Colonic mucosa (tissue), 4 donors: ENCODE measurements around the gene SMIM23. TPM values are rescaled to one million over a fixed set of nuclear protein-coding genes. Genes with fewer than 3 reads are reported as not detected.

Experiments used
- DNase-seq: peaks from one replicate; pipeline ENCODE4 v3.0.0-alpha.2; 2020
- H3K27ac ChIP-seq: fragments of 200-600 bp; one replicate; pipeline ENCODE4 v1.8.0; 2021
- H3K27me3 ChIP-seq: fragments of 200-600 bp; one replicate; pipeline ENCODE4 v1.8.0; 2021
- H3K36me3 ChIP-seq: fragments of 200-600 bp; one replicate; pipeline ENCODE4 v1.8.0; 2021
- H3K4me1 ChIP-seq: fragments of 200-600 bp; one replicate; pipeline ENCODE4 v1.8.0; 2021; ENCODE audit warnings: mild to moderate bottlenecking
- H3K4me3 ChIP-seq: fragments of 200-600 bp; one replicate; pipeline ENCODE4 v1.8.0; 2021
- H3K9ac ChIP-seq, 2 donors: one replicate each; pipeline ENCODE4 v1.7.0; 2013; ENCODE audit warnings: control low read depth in 2 of 2, low read depth in 2 of 2, low read length in 2 of 2
- H3K9me3 ChIP-seq: fragments of 200-600 bp; one replicate; pipeline ENCODE4 v1.8.0; 2021
- CTCF ChIP-seq: fragments of 200-600 bp; IDR thresholded peaks from one replicate; pipeline ENCODE4 v1.8.0; 2022; ENCODE audit warnings: antibody characterized with exemption, mild to moderate bottlenecking
- intact Hi-C: fragments of 100-400 bp; cut with DNase I; formaldehyde crosslinking; loops from one replicate; pipeline ENCODE4 v1.14.1; 2022
- total RNA-seq, 2 donors: library from RNA; stranded (reverse); fragmentation: NEBNext Ultra II Directional in 1 of 2; extraction: Animal tissue kit (Norgen Biotek cat#: 25700) in 1 of 2; gene quantifications; one replicate each; pipeline ENCODE4 v1.2.1, GENCODE V29; 2021
- donor health status: healthy.
- donor health status: DM: no; HTN: no; CAD: no.
- donor health status: DM: no; HTN: no; CAD: no.

SMIM23 gene
- total RNA-seq, 2 donors from 2014 or later, result not detected

- H3K9ac ChIP-seq, result no peak overlapping the region
- TF ChIP-seq CTCF, result no peak
- DNase-seq, result no peak
- no peaks in the 10 kb centered on the region for H3K4me1 ChIP-seq
- intact Hi-C loops, result no loop called here
- H3K36me3 ChIP-seq, result no peaks in the 10 kb centered on the region
- no peaks in the 10 kb centered on the region for H3K27me3 ChIP-seq
- H3K4me3 ChIP-seq, result no peak overlapping the region
- no peak overlapping the region for H3K27ac ChIP-seq
- H3K9me3 ChIP-seq, result no peaks in the 10 kb centered on the region
These were observed 9.8 kb downstream of the SMIM23 start for GRCh38 chr5:171795381-171795780.

GRCh38 chr5:171796436-171796835 is 10.8 kb downstream of the SMIM23 start:
- Histone ChIP-seq H3K4me3 (no peak overlapping the region), H3K9me3 (no peaks in the 10 kb centered on the region), H3K36me3 (no peaks in the 10 kb centered on the region), H3K27ac (no peak overlapping the region), H3K9ac (no peak overlapping the region), H3K27me3 (no peaks in the 10 kb centered on the region), H3K4me1 (no peaks in the 10 kb centered on the region)
- intact Hi-C loops, result no loop called here
- TF ChIP-seq CTCF, result no peak
- no peak for DNase-seq

- no peaks in the 10 kb centered on the region for H3K9me3 ChIP-seq
- no peaks in the 10 kb centered on the region for H3K27me3 ChIP-seq
- DNase-seq, result no peak
- H3K4me3 ChIP-seq, result no peak overlapping the region
- TF ChIP-seq CTCF, result no peak
- H3K4me1 ChIP-seq, result no peaks in the 10 kb centered on the region
- no peak overlapping the region for H3K9ac ChIP-seq
- no peak overlapping the region for H3K27ac ChIP-seq
- intact Hi-C loops, result no loop called here
- no peaks in the 10 kb centered on the region for H3K36me3 ChIP-seq
These were observed 11.9 kb downstream of the SMIM23 start for GRCh38 chr5:171797543-171797942.

- no peaks in the 10 kb centered on the region for H3K4me1 ChIP-seq
- no peak for TF ChIP-seq CTCF
- no peaks in the 10 kb centered on the region for H3K27me3 ChIP-seq
- no peaks in the 10 kb centered on the region for H3K36me3 ChIP-seq
- no peak overlapping the region for H3K4me3 ChIP-seq
- intact Hi-C loops, result no loop called here
- H3K9me3 ChIP-seq, result no peaks in the 10 kb centered on the region
- H3K9ac ChIP-seq, result no peak overlapping the region
- H3K27ac ChIP-seq, result no peak overlapping the region
- DNase-seq, result no peak
These were observed 12.8 kb downstream of the SMIM23 start for GRCh38 chr5:171798418-171798817.

- Histone ChIP-seq H3K9me3 (no peaks in the 10 kb centered on the region), H3K4me1 (no peaks in the 10 kb centered on the region), H3K4me3 (no peak overlapping the region), H3K27ac (no peak overlapping the region), H3K36me3 (no peaks in the 10 kb centered on the region), H3K9ac (no peak overlapping the region), H3K27me3 (no peaks in the 10 kb centered on the region)
- intact Hi-C loops, result no loop called here
- no peak for DNase-seq
- no peak for TF ChIP-seq CTCF
These were observed 16.2 kb downstream of the SMIM23 start for GRCh38 chr5:171801839-171802238.

- TF ChIP-seq CTCF, result no peak
- H3K9ac ChIP-seq, result no peak overlapping the region
- no peaks in the 10 kb centered on the region for H3K4me1 ChIP-seq
- H3K4me3 ChIP-seq, result no peak overlapping the region
- H3K9me3 ChIP-seq, result no peaks in the 10 kb centered on the region
- H3K27me3 ChIP-seq, result no peaks in the 10 kb centered on the region
- no peaks in the 10 kb centered on the region for H3K36me3 ChIP-seq
- H3K27ac ChIP-seq, result no peak overlapping the region
- intact Hi-C loops, result no loop called here
- DNase-seq, result no peak
These were observed 20.1 kb downstream of the SMIM23 start for GRCh38 chr5:171805746-171806145.
